Lung (tissue), 12 donors: ENCODE data around the gene ATG16L1. TPM values are rescaled to one million over a fixed set of nuclear protein-coding genes. Genes with fewer than 3 reads are reported as not detected.

Experiments used
- ATAC-seq: fragments of 200-7000 bp; cut with Tn5 transposase; one replicate; pipeline ENCODE4 v1.9.1; 2020; ENCODE audit warnings: moderate number of reproducible peaks; ENCODE audit not compliant: insufficient read depth, low FRiP score
- DNase-seq, 3 donors: peaks; one replicate each; pipeline ENCODE4 v3.0.0-alpha.2; 2013 to 2017
- H3K27ac ChIP-seq, 2 donors: one replicate each; pipeline ENCODE4 v1.5.1; 2013; ENCODE audit warnings: mild to moderate bottlenecking in 2 of 2, moderate library complexity in 2 of 2, control low read depth in 1 of 2, inconsistent platforms in 1 of 2, low read depth in 1 of 2, low read length in 1 of 2
- H3K27me3 ChIP-seq, 3 donors: one replicate each; pipeline ENCODE4 v1.5.1; 2013; ENCODE audit warnings: low read length in 2 of 3; ENCODE audit not compliant: control insufficient read depth in 3 of 3, insufficient read depth in 3 of 3
- H3K36me3 ChIP-seq, 4 donors: one replicate each; pipeline ENCODE4 v1.5.1; 2013; ENCODE audit warnings: low read length in 4 of 4, mild to moderate bottlenecking in 1 of 4, moderate library complexity in 1 of 4; ENCODE audit not compliant: control insufficient read depth in 4 of 4, insufficient read depth in 4 of 4
- H3K4me1 ChIP-seq, 5 donors: one replicate each; pipeline ENCODE4 v1.5.1; 2013; ENCODE audit warnings: low read length in 5 of 5, mild to moderate bottlenecking in 2 of 5, moderate library complexity in 1 of 5; ENCODE audit not compliant: control insufficient read depth in 5 of 5, insufficient read depth in 5 of 5
- H3K4me3 ChIP-seq: one replicate; pipeline ENCODE4 v1.5.1; 2013; ENCODE audit warnings: mild to moderate bottlenecking, control low read depth, moderate library complexity
- H3K9ac ChIP-seq, 2 donors: one replicate each; pipeline ENCODE4 v1.5.1; 2013; ENCODE audit warnings: low read length in 2 of 2, control low read depth in 1 of 2; ENCODE audit not compliant: insufficient read depth in 1 of 2
- H3K9me3 ChIP-seq, 4 donors: one replicate each; pipeline ENCODE4 v1.5.1; 2013; ENCODE audit warnings: low read length in 3 of 4, mild to moderate bottlenecking in 1 of 4, moderate library complexity in 1 of 4; ENCODE audit not compliant: control insufficient read depth in 4 of 4, insufficient read depth in 3 of 4
- CTCF ChIP-seq: IDR thresholded peaks from 2 replicates; pipeline ENCODE4 v1.5.1; 2012; ENCODE audit warnings: mild to moderate bottlenecking; ENCODE audit errors: control extremely low read depth, extremely low read depth
- WGBS, 2 donors: extraction: QIAGEN DNeasy Blood & Tissue Kit; methylation state at CpG; one replicate each; pipeline ENCODE4 v1.1.7; 2013; 5-methylcytosine and 5-hydroxymethylcytosine counted together
- polyA plus RNA-seq, 2 donors: library from polyadenylated mRNA; stranded (reverse); fragments of 200-250 nt; gene quantifications; one replicate each; pipeline ENCODE4 v1.2.1, GENCODE V29; 2013
- total RNA-seq, 2 donors: library from RNA; depleted of rRNA in 1 of 2; stranded (reverse); fragments of >200 nt in 1 of 2; gene quantifications; one replicate each; pipeline ENCODE4 v1.2.1, GENCODE V29; 2014 to 2021
- donor health status: control.
- donor health status: control.
- donor health status: Bipolar disorder and iron deficiency.
- donor health status: healthy.
- donor health status: DM: yes; HTN: yes; CAD: no.

The ATG16L1 gene
- total and polyA plus RNA-seq, 4 donors = 10.9 to 37.0 (median 20.3) TPM

- peaks cover 0 to 4% (median 0%) of the 10 kb centered on the region in 5 donors for H3K4me1 ChIP-seq
- DNase-seq (peak in 1 of 3 donors; percentile 30), ATAC-seq (no peak)
- no peak overlapping the region for H3K9ac ChIP-seq
- H3K27me3 ChIP-seq = no peaks in the 10 kb centered on the region
- H3K36me3 ChIP-seq = no peaks in the 10 kb centered on the region
- 66 to 84% methylated on average over 6 of the region's 6 CpGs for WGBS, 2 donors
- H3K9me3 ChIP-seq = no peaks in the 10 kb centered on the region
- no peak overlapping the region for H3K27ac ChIP-seq
- H3K4me3 ChIP-seq = no peak overlapping the region
- TF ChIP-seq CTCF = no peak
Observed at GRCh38 chr2:233301811-233302210, 50.3 kb downstream of the ATG16L1 start.

GRCh38 chr2:233303252-233303651 is 51.8 kb downstream of the ATG16L1 start:
- no peak for ATAC-seq
- H3K9ac ChIP-seq = no peak overlapping the region
- 93 to 95% methylated on average over 3 of the region's 3 CpGs for WGBS, 2 donors
- no peak overlapping the region for H3K4me3 ChIP-seq
- no peaks in the 10 kb centered on the region for H3K27me3 ChIP-seq
- H3K36me3 ChIP-seq = no peaks in the 10 kb centered on the region
- TF ChIP-seq CTCF = no peak
- DNase-seq = no peak
- peaks cover 0 to 4% (median 0%) of the 10 kb centered on the region in 5 donors for H3K4me1 ChIP-seq
- no peaks in the 10 kb centered on the region for H3K9me3 ChIP-seq
- no peak overlapping the region for H3K27ac ChIP-seq

- Histone ChIP-seq H3K27ac (no peak within 1 kb of the TSS), H3K4me3 (no peak within 1 kb of the TSS), H3K9me3 (no peaks in the 10 kb centered on the region), H3K9ac (no peak within 1 kb of the TSS), H3K27me3 (no peaks in the 10 kb centered on the region), H3K36me3 (no peaks in the 10 kb centered on the region), H3K4me1 (no peaks in the 10 kb centered on the region)
- DNase-seq (no peak), ATAC-seq (no peak)
- WGBS, 2 donors = 82 to 86% methylated on average over 7 of the region's 7 CpGs
- TF ChIP-seq CTCF = no peak
Observed at GRCh38 chr2:233307565-233307964, 56.1 kb downstream of the ATG16L1 start, which contains the start of gene SAG. TSS of gene SAG (plus strand) at chr2:233307816. CDS start at chr2:233309190, 1,374 bp downstream.

GRCh38 chr2:233311241-233311926 is 59.9 kb downstream of the ATG16L1 start:
- Histone ChIP-seq H3K27ac (no peak overlapping the region), H3K4me1 (no peaks in the 10 kb centered on the region), H3K36me3 (no peaks in the 10 kb centered on the region), H3K9ac (no peak overlapping the region), H3K27me3 (no peaks in the 10 kb centered on the region), H3K9me3 (no peaks in the 10 kb centered on the region), H3K4me3 (no peak overlapping the region)
- no peak for TF ChIP-seq CTCF
- WGBS, 2 donors = 87% methylated on average over 11 of the region's 11 CpGs
- no peak for DNase-seq
- ATAC-seq = no peak
